ENCODE data around the gene ZNF280C.

- no peak for TF ChIP-seq CTCF (IDR thresholded peaks at IDR 0.05)
- no peak for TF ChIP-seq POLR2A (IDR thresholded peaks at IDR 0.05)
Observed at GRCh38 chrX:130186651-130187050, 82.0 kb downstream of the ZNF280C start.
